ENCODE results near the gene GAREM1. TPM values are rescaled to one million over a fixed set of nuclear protein-coding genes. Genes with fewer than 3 reads are reported as not detected.
"Not testable (repeated sequence)": the region's sequence is repeated elsewhere in the genome, so short reads cannot be mapped to it uniquely, and the experiment has no call there.

Gene GAREM1
- total and polyA plus RNA-seq, 8 donors: 2.9 to 55.9 (median 13.5) TPM

DNA sequence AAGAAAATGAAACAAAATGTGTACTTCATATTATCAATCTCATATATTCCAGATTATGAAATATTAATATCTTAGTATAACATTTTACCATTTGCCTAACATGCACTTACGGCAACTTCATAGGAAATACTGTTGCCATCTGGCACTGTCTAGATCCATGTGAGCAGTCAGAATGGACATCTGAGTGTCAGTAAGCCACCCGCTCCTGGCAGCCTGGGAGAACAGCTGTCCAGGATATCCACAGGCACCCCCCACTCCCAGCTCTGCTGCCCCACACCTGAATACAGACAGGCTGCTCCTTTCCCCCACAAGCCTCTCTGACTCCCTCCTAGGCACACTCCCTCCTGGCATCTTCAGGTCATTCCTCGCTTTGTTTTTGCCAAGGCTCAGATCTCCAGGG, 127.0 kb downstream of the GAREM1 start:
- H3K27ac ChIP-seq: no peak overlapping the region
- WGBS, 2 donors: 93 to 95% methylated on average over 3 of the region's 3 CpGs
- DNase-seq: no peak
- H3K4me3 ChIP-seq: no peak overlapping the region
- peaks cover 2 to 14% (median 4%) of the 10 kb centered on the region in 3 donors for H3K4me1 ChIP-seq
- TF ChIP-seq, protein P1, sequence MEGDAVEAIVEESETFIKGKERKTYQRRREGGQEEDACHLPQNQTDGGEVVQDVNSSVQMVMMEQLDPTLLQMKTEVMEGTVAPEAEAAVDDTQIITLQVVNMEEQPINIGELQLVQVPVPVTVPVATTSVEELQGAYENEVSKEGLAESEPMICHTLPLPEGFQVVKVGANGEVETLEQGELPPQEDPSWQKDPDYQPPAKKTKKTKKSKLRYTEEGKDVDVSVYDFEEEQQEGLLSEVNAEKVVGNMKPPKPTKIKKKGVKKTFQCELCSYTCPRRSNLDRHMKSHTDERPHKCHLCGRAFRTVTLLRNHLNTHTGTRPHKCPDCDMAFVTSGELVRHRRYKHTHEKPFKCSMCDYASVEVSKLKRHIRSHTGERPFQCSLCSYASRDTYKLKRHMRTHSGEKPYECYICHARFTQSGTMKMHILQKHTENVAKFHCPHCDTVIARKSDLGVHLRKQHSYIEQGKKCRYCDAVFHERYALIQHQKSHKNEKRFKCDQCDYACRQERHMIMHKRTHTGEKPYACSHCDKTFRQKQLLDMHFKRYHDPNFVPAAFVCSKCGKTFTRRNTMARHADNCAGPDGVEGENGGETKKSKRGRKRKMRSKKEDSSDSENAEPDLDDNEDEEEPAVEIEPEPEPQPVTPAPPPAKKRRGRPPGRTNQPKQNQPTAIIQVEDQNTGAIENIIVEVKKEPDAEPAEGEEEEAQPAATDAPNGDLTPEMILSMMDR (IDR thresholded peaks at IDR 0.05): no peak
- intact Hi-C loops (cut with DNase I): no loop called here
- ATAC-seq: peak in 1 of 4 donors; percentile 41
- no peaks in the 10 kb centered on the region for H3K36me3 ChIP-seq
- no peaks in the 10 kb centered on the region for H3K27me3 ChIP-seq
- FAIRE-seq: no peak
- H3K9me3 ChIP-seq: no peaks in the 10 kb centered on the region

DNA sequence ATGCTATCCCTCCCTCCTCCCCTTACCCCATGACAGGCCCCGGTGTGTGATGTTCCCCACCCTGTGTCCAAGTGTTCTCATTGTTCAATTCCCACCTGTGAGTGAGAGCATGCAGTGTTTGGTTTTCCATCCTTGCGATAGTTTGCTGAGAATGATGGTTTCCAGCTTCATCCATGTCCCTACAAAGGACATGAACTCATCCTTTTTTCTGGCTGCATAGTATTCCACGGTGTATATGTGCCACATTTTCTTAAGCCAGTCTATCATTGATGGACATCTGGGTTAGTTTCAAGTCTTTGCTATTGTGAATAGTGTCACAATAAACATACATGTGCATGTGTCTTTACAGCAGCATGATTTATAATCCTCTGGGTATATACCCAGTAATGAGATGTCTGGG, 129.6 kb downstream of the GAREM1 start:
- ATAC-seq; H3K36me3 ChIP-seq; intact Hi-C loops (cut with DNase I); H3K4me1 ChIP-seq; H3K27ac ChIP-seq; FAIRE-seq; H3K9me3 ChIP-seq; DNase-seq; H3K4me3 ChIP-seq; H3K27me3 ChIP-seq: not testable (repeated sequence)
- WGBS, 2 donors: 81 to 98% methylated on average over 3 of the region's 3 CpGs

DNA sequence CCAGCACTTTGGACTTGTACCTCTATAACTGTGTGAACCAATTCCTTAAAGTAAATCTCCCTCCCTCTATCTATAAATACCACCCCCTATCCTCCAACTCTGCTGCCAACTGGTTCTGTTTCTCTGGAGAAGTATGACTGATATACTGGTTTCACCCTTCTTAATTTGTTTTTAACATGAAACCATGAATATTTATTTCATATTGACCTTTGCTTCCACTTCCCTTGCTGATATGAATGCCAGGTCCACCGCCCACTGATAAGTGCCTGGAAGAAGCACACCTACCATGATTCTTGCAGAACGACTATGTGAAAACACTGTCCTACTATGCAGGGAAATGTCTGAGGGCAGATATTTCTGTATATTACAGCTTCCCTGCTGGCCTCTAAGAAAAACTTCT, 131.6 kb downstream of the GAREM1 start:
- DNase-seq (no peak), ATAC-seq (peak in 3 of 4 donors; percentile 27 to 40 (median 32)), FAIRE-seq (no peak)
- Histone ChIP-seq H3K36me3 (no peaks in the 10 kb centered on the region), H3K9me3 (no peaks in the 10 kb centered on the region), H3K27ac (no peak overlapping the region), H3K4me3 (no peak overlapping the region), H3K27me3 (no peaks in the 10 kb centered on the region), H3K4me1 (peaks cover 0 to 18% (median 5%) of the 10 kb centered on the region in 3 donors)
- intact Hi-C loops (cut with DNase I): no loop called here
- WGBS, 2 donors: 17 to 25% methylated on average over 2 of the region's 2 CpGs
- TF ChIP-seq, protein P1 (IDR thresholded peaks at IDR 0.05): no peak

DNA sequence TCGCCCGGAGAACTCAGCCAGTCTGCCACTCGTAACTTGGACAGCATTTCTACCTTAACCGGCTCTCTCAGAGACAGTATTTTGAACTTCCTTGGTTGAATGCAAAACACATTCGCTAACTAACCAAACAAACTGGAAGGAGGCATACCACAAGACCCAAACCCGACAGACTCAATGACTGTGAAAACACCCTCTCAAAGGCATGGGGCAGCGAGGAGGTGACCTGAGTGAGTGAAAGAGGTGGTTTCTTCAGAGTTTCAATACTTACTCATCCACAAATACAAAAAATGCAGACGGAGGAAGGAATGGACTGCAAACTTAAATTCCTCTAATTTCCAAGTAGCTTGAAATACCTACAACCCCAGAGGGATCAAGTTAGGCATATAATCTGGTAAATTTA, 132.9 kb downstream of the GAREM1 start:
- DNase-seq (no peak), ATAC-seq (no peak), FAIRE-seq (no peak)
- 95 to 97% methylated on average over 8 of the region's 8 CpGs for WGBS, 2 donors
- Histone ChIP-seq H3K4me1 (peaks cover 0 to 26% (median 11%) of the 10 kb centered on the region in 3 donors), H3K27ac (no peak overlapping the region), H3K27me3 (no peaks in the 10 kb centered on the region), H3K4me3 (no peak overlapping the region), H3K36me3 (no peaks in the 10 kb centered on the region), H3K9me3 (no peaks in the 10 kb centered on the region)
- TF ChIP-seq, protein P1 (IDR thresholded peaks at IDR 0.05): no peak
- intact Hi-C loops (cut with DNase I): no loop called here

DNA sequence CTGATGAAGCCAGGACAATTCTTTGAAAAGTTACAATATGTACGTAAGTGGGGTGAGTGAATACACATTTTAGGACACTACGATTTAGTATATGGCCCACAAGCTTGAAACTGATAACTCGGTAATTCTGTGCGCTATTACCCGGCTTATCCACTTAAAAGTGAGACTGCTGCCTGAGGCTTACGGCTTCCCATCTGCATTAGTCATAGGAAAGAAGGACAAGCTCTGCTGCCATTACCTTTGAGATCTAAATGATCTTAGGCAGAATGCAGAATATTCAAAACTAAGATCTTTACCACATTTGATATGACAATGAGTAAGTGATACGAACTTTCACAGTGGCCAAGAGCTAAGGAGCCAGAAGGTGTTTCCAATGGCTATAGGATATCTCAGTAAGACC, 133.3 kb downstream of the GAREM1 start:
- no peak for FAIRE-seq
- WGBS, 2 donors: 94 to 96% methylated on average over 7 of the region's 7 CpGs
- TF ChIP-seq, protein P1 (IDR thresholded peaks at IDR 0.05): no peak
- H3K4me1 ChIP-seq: peaks cover 0 to 26% (median 11%) of the 10 kb centered on the region in 3 donors
- no peaks in the 10 kb centered on the region for H3K27me3 ChIP-seq
- intact Hi-C loops (cut with DNase I): no loop called here
- no peak overlapping the region for H3K4me3 ChIP-seq
- no peaks in the 10 kb centered on the region for H3K9me3 ChIP-seq
- no peak overlapping the region for H3K27ac ChIP-seq
- no peak for ATAC-seq
- H3K36me3 ChIP-seq: no peaks in the 10 kb centered on the region
- DNase-seq: no peak
